DOHH2 (cell line): Measurements from ENCODE around the gene CHCHD1.

Experiments
- H3F3A ChIP-seq: fragments of 200-600 bp; sonication (generic), shearing (Covaris generic); 2 replicates; pipeline ENCODE4 v1.6.0; 2016; ENCODE audit warnings: antibody characterized with exemption, mild to moderate bottlenecking; ENCODE audit not compliant: control insufficient read depth, insufficient read depth
- H3K27ac ChIP-seq: fragments of 200-600 bp; sonication (generic); 2 replicates; pipeline ENCODE4 v1.5.1; 2014; ENCODE audit warnings: low read depth, mild to moderate bottlenecking, low read length, moderate library complexity
- H3K27me3 ChIP-seq: fragments of 200-600 bp; sonication (generic); 2 replicates; pipeline ENCODE4 v1.6.1; 2014; ENCODE audit warnings: mild to moderate bottlenecking, low read length, mixed read lengths; ENCODE audit not compliant: control insufficient read depth
- H3K36me3 ChIP-seq: fragments of 200-600 bp; sonication (generic); 2 replicates; pipeline ENCODE4 v1.6.1; 2014; ENCODE audit warnings: mild to moderate bottlenecking, low read length, moderate library complexity, mixed read lengths; ENCODE audit not compliant: control insufficient read depth
- H3K4me1 ChIP-seq: fragments of 200-600 bp; sonication (generic); 2 replicates; pipeline ENCODE4 v1.6.1; 2014; ENCODE audit warnings: mild to moderate bottlenecking, low read length, mixed read lengths; ENCODE audit not compliant: control insufficient read depth
- H3K4me2 ChIP-seq: fragments of 200-600 bp; sonication (generic); 2 replicates; pipeline ENCODE4 v1.6.0; 2014; ENCODE audit warnings: mild to moderate bottlenecking, low read length, moderate library complexity
- H3K4me3 ChIP-seq: fragments of 200-600 bp; sonication (generic); 2 replicates; pipeline ENCODE4 v1.5.1; 2014; ENCODE audit warnings: mild to moderate bottlenecking, low read length, mixed read lengths
- H3K79me2 ChIP-seq: fragments of 200-600 bp; sonication (generic); 2 replicates; pipeline ENCODE4 v1.6.1; 2014; ENCODE audit warnings: mild to moderate bottlenecking, low read length, mixed read lengths; ENCODE audit not compliant: control insufficient read depth
- H3K9me2 ChIP-seq: fragments of 200-600 bp; sonication (generic); replicated peaks from 2 replicates; pipeline ENCODE4 v1.6.1; 2014; ENCODE audit warnings: mild to moderate bottlenecking, low read length, mixed read lengths; ENCODE audit not compliant: control insufficient read depth
- H3K9me3 ChIP-seq: fragments of 200-600 bp; sonication (generic); 2 replicates; pipeline ENCODE4 v1.6.1; 2014; ENCODE audit warnings: antibody characterized with exemption, low read length, mixed read lengths; ENCODE audit not compliant: control insufficient read depth, insufficient read depth
- H4K20me1 ChIP-seq: fragments of 200-600 bp; sonication (generic); 2 replicates; pipeline ENCODE4 v1.6.0; 2014; ENCODE audit warnings: low read depth, mild to moderate bottlenecking, antibody characterized with exemption, low read length, moderate library complexity; ENCODE audit not compliant: control insufficient read depth, insufficient read depth
- EZH2phosphoT487 ChIP-seq: fragments of 200-600 bp; sonication (generic); IDR thresholded peaks from 2 replicates; pipeline ENCODE4 v1.6.1; 2017; ENCODE audit warnings: borderline replicate concordance, mild to moderate bottlenecking, antibody characterized with exemption, low read length, moderate library complexity, mixed read lengths
- TF ChIP-seq, protein P1 (sequence below): fragments of 200-600 bp; sonication (generic); IDR thresholded peaks from one replicate; pipeline ENCODE4 v1.5.1; 2014; ENCODE audit warnings: antibody characterized with exemption, mild to moderate bottlenecking, low read depth, low read length; ENCODE audit not compliant: poor library complexity, severe bottlenecking

Gene CHCHD1

DNA sequence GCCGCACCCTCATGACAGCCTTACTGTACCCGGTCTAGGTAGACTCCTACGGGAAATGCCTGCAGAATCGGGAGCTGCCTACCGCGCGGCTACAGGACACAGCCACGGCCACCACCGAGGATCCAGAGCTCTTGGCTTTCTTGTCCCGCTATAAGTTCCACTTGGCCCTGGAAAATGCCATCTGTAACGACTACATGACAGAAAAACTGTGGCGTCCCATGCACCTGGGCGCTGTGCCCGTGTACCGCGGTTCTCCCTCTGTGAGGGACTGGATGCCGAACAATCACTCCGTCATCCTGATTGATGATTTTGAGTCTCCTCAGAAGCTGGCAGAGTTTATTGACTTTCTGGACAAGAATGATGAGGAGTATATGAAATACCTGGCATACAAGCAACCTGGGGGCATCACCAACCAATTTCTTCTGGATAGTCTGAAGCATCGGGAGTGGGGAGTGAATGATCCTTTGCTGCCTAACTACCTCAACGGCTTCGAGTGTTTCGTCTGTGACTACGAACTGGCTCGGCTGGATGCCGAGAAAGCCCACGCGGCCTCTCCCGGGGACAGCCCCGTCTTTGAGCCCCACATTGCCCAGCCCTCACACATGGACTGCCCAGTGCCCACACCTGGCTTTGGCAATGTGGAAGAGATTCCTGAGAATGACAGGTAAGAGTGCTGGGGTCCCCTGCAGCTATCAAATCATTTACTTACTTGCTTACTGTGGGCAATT, 8.5 kb upstream of the CHCHD1 start:
- Histone ChIP-seq H3K4me1 (peaks cover 44% of the 10 kb centered on the region), H3K27me3 (no peaks in the 10 kb centered on the region), H3K4me2 (peak overlapping the region; percentile 74), H3K36me3 (peaks cover 87% of the 10 kb centered on the region), H4K20me1 (peaks cover 4% of the 10 kb centered on the region; the same call in 1 of the 2 replicates), H3K27ac (peak overlapping the region; percentile 80), H3K9me3 (no peaks in the 10 kb centered on the region), H3K79me2 (peaks cover 62% of the 10 kb centered on the region), H3K9me2 (no peaks in the 10 kb centered on the region), H3K4me3 (peak overlapping the region; percentile 95), H3F3A (peaks cover 12% of the 10 kb centered on the region)
- no peak for TF ChIP-seq EZH2phosphoT487

DNA sequence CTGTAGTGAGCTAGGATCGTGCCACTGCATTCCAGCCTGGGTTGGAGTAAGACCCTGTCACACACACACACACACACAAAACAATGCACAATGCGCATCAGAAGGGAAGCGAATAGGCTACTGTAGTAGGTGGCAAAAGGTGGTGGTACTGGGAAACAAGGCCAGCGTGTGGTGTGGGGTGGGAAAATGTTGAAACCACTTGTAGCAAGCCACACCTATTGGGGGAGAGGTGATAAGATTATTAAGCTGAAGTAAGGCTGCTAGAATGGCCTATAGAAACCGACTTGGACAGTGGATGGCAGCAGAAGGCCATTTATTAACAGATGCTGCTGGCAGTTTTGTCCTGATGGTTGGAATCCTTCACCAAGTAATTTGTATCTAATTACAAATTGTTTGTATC, 7.2 kb upstream of the CHCHD1 start:
- H3K4me1 ChIP-seq = peaks cover 33% of the 10 kb centered on the region
- peak overlapping the region; percentile 95 for H3K4me3 ChIP-seq
- no peaks in the 10 kb centered on the region for H3K9me2 ChIP-seq
- peaks cover 86% of the 10 kb centered on the region for H3K36me3 ChIP-seq
- H3K79me2 ChIP-seq = peaks cover 72% of the 10 kb centered on the region
- H3K4me2 ChIP-seq = peak overlapping the region; percentile 74
- no peak overlapping the region for H3K27ac ChIP-seq
- no peaks in the 10 kb centered on the region for H3K9me3 ChIP-seq
- no peak for TF ChIP-seq EZH2phosphoT487
- TF ChIP-seq, protein P1, sequence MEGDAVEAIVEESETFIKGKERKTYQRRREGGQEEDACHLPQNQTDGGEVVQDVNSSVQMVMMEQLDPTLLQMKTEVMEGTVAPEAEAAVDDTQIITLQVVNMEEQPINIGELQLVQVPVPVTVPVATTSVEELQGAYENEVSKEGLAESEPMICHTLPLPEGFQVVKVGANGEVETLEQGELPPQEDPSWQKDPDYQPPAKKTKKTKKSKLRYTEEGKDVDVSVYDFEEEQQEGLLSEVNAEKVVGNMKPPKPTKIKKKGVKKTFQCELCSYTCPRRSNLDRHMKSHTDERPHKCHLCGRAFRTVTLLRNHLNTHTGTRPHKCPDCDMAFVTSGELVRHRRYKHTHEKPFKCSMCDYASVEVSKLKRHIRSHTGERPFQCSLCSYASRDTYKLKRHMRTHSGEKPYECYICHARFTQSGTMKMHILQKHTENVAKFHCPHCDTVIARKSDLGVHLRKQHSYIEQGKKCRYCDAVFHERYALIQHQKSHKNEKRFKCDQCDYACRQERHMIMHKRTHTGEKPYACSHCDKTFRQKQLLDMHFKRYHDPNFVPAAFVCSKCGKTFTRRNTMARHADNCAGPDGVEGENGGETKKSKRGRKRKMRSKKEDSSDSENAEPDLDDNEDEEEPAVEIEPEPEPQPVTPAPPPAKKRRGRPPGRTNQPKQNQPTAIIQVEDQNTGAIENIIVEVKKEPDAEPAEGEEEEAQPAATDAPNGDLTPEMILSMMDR = no peak
- peaks cover 4% of the 10 kb centered on the region; the same call in 1 of the 2 replicates for H4K20me1 ChIP-seq
- H3F3A ChIP-seq = peaks cover 18% of the 10 kb centered on the region
- no peaks in the 10 kb centered on the region for H3K27me3 ChIP-seq

DNA sequence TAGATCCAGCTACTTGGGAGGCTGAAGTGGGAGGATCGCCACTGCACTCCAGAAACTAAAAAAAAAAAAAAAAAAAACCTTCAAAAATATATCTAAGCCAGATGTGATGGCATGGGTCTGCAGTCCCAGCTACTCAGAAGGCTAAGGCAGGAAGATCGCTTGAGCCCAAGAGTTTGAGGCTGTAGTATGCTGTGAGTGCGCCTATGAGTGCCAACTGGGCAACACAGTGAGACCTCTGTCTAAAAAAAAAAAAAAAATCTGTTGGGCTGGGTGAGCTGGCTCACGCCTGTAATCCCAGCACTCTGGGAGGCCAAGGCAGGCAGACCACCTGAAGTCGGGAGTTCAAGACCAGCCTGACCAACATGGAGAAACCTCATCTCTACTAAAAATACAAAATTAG, 2.8 kb upstream of the CHCHD1 start:
- no peak overlapping the region for H3K4me3 ChIP-seq
- peaks cover 26% of the 10 kb centered on the region for H3F3A ChIP-seq
- no peaks in the 10 kb centered on the region for H3K27me3 ChIP-seq
- H3K9me3 ChIP-seq = no peaks in the 10 kb centered on the region
- no peak for TF ChIP-seq EZH2phosphoT487
- TF ChIP-seq, protein P1 = no peak
- peaks cover 8% of the 10 kb centered on the region; the same call in 1 of the 2 replicates for H4K20me1 ChIP-seq
- H3K27ac ChIP-seq = no peak overlapping the region
- peaks cover 98% of the 10 kb centered on the region for H3K79me2 ChIP-seq
- H3K4me2 ChIP-seq = no peak overlapping the region
- no peaks in the 10 kb centered on the region for H3K9me2 ChIP-seq
- peaks cover 68% of the 10 kb centered on the region for H3K36me3 ChIP-seq
- H3K4me1 ChIP-seq = peaks cover 50% of the 10 kb centered on the region

DNA sequence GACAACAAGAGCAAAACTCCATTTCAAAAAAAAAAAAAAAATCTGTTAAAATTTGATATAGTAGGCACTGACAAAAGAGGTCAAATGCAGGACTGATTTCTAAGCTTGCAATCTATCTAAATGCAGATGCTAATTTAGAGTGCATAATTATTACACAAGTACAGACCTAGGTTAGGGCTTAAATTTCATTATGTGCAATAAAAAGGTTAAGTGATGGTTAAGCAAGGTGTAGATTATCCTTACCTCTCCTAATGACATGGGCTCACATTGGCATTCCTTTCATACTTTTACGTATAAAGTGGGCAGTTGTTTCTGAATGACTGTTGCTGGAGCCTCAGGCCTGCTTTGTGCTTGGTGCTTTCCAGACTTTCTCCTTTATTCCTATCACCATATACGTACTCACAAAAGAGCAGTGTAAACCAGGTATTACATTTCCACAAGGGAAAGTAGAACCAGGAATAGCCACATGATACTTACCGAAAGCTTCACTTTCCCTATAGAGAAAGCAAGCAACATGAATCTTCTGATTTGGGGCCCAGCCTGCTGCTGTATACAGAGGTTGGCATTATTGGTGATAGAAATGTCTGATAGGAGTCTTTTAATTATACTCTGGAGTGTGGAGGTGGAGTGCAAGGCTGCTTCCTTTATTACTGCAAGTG, 2.2 kb upstream of the CHCHD1 start:
- TF ChIP-seq, protein P1 = no peak
- Histone ChIP-seq H3K79me2 (peaks cover 98% of the 10 kb centered on the region), H3K4me2 (peak overlapping the region; percentile 96), H3K27ac (peak overlapping the region; percentile 2), H3K4me3 (peak overlapping the region; percentile 85), H3K27me3 (no peaks in the 10 kb centered on the region), H3F3A (peaks cover 31% of the 10 kb centered on the region), H4K20me1 (peaks cover 8% of the 10 kb centered on the region; the same call in 1 of the 2 replicates), H3K4me1 (peaks cover 54% of the 10 kb centered on the region), H3K9me3 (no peaks in the 10 kb centered on the region), H3K9me2 (no peaks in the 10 kb centered on the region), H3K36me3 (peaks cover 63% of the 10 kb centered on the region)
